GM19099 (cell line): Measurements from ENCODE around the gene RTN4.

Experiments
- POLR2A ChIP-seq: IDR thresholded peaks from 3 replicates; pipeline ENCODE4 v1.6.1; 2011; ENCODE audit warnings: low read depth; ENCODE audit not compliant: insufficient read length; ENCODE audit errors: extremely low read depth

The RTN4 gene

DNA sequence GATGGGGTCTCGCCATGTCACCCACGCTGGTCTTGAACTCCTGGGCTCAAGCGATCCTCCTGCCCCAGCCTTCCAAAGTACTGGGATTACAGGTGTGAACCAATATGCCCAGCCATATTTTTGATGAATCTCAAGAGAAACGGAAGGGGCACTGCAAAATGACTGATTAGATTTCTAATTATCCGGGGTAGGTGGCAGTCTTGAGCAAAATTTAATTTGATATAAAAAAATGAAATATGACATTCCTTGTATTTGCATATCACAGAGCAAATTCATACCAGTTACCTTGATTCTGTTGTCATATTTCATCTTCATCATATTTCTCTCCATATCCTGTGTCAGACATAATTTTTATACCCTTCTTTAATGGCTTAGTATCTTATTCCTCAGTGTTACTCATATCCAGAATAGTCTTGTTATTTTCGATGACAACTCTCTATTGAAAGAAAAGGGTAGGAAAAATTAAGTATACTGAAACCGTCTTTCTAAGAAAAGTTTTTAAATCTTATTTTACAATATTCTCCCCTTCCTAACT, 30.0 kb upstream of the RTN4 start:
- TF ChIP-seq POLR2A = no peak

DNA sequence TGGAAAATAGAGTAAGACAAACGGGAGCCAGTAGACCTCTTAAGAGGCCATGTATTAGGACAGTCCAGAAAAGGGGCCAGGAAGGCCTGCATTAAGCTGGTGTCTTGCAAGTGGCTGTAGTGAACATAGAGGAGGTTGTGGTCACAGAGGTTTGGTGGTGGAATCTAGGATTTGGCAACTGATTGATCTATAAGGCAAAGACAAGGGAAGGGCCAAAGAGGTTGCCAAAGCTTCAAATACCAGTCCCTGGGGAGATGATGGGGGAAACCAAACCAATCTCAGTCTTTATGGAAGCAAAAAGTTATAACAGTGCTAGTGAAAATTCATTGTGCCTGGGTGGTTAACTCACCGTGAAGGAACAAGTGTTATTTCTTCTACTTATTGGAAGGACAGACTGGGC, 28.7 kb upstream of the RTN4 start:
- no peak for TF ChIP-seq POLR2A

DNA sequence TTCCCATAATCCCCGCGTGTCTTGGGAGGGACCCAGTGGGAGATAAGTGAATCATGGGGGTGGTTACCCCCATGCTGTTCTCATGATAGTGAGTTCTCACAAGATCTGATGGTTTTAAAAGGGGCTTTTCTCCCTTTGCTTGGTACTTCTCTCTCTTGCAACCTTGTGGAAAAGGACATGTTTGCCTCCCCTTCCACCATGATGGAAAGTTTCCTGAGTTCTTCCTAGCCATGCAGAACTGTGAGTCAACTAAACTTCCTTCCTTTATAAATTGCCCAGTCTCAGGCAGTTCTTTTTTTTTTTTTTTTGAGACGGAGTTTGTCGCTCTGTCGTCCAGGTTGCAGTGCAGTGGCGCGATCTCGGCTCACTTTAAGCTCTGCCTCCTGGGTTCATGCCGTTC, 26.5 kb upstream of the RTN4 start:
- TF ChIP-seq POLR2A = no peak

DNA sequence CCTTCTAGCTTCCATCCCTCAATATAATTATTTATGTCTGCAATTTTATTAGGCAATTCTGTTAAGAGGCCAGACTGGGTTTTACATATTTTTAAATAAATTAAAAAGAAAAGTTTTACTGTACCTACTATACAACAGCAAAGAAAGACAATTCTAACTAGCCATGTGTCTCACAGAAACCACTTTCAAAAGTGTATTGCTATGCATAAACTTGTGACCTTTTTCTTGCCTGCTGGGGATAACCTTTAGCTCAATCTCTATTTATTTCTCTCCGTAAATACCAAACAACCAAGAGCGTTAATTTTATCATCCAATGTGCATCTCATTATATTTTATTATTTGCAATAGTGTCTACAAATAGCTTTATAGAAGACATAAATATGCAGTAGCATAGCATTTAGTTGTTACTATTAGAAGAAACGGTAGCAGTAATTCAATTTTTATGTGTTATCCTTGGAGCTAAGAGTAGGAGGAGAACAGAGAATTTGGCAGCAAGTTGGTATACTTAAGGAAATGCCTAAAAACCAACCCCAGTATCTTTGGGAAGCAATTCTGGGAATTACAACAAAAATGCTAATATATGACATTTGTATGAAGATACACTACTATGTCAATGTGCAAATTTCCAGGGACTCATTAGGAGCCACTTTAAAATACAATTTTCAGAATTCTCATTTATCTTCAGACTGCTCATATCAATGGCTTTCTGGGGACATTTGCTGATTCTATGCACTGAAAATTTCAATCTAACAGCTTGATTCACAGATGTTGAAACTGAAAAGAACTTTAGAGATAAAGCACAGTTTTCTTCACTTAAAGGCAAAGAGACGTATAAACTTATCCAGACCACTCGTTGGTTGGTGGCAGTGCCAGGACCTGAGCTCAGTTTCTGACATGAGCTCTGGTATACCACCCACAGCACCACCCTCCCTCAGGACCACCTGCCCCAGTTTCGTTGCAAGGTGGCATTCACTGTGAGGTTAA, 23.0 kb upstream of the RTN4 start:
- no peak for TF ChIP-seq POLR2A

DNA sequence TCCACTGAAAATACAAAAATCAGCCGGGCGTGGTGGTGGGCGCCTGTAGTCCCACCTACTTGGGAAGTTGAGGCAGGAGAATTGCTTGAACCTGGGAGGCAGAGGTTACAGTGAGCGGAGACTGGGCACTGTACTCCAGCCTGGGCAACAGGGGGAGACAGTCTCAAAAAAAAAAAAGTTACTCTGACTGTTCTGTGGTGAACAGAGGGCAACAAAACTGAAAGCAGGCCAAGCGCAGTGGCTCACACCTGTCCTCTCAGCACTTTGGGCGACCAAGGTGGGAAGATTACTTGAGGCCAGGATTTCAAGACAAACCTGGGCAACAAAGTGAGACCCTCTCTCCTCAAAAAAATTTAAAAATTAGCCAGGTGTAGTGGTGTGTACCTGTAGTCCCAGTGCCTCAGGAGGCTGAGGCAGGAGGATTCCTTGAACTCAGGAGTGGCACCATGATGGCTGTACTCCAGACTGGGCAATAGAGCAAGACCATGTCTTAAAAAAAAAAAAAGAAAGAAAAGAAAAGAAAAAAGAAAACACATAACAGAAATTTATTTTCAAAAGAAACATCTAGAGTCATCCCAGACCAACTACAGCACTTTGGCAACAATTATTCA, 13.6 kb upstream of the RTN4 start:
- TF ChIP-seq POLR2A = no peak

DNA sequence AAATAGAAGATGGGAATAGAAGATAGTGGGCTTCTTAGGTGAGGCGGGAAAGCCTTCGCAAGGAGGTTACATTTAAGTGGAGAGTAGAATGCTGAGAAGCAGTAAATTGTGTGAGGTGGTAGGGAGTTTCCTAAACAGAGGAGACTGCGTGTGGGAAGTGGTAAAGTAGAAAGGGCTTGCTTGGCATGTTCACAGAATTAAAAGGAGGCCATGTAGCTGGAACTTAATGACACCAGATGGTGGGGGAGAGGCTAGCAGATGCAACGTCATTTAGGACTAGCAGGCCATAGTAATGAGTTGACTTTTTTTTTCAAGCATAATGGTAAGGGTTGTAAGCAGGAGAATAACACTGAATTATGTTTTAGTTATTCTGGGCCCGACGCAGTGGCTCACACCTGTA, 13.0 kb upstream of the RTN4 start:
- no peak for TF ChIP-seq POLR2A

DNA sequence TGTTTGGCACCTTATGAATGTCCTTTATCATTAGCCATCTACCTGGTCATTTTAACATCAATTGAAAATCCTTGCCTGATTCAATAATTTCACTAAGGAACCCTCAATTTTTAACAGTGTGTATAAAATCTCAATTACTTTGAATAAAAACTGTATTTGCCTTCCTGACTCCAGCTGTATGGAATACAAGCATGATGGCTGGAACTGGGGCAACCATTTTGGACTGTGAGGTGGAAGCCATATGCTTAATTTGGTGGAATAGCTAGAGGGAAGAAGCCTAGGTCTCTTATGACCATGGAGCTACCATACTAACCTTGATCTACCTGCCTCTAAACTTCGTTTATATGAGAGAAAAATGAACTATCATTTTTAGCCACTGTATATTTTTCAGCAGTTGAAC, 12.5 kb upstream of the RTN4 start:
- no peak for TF ChIP-seq POLR2A

DNA sequence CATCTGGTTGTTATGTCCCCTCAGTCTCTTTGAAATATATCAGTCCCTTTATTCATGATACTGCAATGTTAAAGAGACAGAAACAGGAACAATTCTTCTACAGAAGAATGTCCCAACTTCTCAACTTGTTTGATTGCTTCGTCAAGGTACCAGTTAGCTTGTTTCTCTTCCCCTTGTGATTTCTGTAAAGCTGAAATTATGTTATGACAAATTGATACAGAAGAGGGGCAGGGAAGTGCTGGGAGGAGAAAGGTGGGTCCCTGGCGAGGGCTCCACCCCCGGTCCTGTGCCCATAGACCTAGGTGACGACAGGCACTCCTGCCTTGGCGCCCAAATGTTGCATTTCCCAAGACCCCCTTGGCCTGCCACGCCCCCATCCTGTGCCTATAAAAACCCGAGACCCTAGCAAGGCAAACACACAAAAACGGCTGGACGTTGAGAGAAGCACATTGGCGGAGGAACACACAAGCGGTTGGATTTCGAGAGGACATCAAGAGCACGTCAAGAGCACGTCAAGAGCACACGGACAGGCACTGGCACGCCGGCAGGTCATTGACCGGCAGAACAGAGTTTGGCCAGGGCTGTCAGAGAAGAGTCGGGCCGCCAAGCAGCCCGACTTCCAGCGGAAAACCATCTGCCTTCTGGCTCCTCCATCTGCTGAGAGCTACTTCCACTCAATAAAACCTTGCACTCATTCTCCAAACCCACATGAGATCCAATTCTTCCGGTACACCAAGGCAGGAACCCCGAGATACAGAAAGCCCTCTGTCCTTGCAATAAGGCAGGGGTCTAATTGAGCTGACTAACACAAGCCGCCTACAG, 11.5 kb upstream of the RTN4 start:
- no peak for TF ChIP-seq POLR2A

GRCh38 chr2:55059793-55060192, 9.5 kb upstream of the RTN4 start:
- TF ChIP-seq POLR2A = no peak

DNA sequence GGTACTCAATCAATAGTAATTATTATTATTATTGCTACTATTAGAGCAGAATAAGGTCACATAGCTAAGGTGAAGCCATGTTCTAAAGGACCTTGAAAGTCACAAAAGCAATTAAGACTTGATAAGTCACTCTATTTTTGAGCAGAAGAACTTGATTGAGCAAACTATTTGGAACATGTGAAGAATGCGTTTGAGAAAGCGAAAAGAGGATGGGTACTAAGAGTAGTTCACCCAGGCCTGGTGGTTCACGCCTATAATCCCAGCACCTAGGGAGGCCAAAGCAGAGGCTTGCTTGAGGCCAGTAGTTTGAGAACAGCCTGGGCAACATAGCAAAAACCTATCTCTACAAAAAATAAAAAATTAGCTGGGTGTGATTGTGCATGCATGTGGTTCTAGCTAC, 7.2 kb upstream of the RTN4 start:
- TF ChIP-seq POLR2A = no peak

GRCh38 chr2:55056024-55056521, 5.8 kb upstream of the RTN4 start:
- no peak for TF ChIP-seq POLR2A

DNA sequence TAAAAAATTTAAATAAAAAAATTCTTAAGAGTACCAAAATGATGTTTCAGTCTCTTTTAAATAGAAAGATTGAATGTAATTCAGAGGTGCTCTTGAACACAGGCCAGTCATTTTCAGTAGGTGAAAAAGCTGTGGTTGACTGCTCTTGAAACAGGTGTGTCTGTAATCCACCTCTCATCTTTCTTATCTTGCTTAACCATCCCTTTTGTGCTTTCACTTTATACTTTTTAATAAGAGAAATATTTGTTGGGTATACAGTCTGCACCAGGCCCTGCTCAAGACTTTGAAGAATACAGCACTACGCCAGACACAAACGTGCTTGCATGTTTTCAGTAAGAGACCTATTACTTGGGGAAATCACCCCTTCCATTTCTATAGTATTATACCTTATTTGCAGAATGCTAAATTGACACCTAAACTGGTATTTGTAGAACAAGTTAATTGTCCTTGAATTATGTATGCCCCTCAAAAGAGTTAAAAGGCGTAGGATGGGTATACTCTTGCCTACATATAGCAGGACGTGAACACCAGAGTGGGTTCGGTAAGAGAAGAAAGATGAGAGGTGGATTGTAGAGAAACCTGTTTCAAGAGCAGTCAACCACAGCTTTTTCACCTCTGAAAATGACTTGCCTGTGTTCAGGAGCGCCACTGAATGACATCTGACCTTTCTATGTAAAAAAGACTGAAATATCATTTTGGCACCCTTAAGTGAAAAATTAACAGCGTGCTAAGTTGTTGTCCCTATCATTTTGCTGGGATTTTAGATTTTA, 4.0 kb upstream of the RTN4 start:
- no peak for TF ChIP-seq POLR2A

- no peak for TF ChIP-seq POLR2A
These were observed 2.1 kb upstream of the RTN4 start for GRCh38 chr2:55052129-55053061.

DNA sequence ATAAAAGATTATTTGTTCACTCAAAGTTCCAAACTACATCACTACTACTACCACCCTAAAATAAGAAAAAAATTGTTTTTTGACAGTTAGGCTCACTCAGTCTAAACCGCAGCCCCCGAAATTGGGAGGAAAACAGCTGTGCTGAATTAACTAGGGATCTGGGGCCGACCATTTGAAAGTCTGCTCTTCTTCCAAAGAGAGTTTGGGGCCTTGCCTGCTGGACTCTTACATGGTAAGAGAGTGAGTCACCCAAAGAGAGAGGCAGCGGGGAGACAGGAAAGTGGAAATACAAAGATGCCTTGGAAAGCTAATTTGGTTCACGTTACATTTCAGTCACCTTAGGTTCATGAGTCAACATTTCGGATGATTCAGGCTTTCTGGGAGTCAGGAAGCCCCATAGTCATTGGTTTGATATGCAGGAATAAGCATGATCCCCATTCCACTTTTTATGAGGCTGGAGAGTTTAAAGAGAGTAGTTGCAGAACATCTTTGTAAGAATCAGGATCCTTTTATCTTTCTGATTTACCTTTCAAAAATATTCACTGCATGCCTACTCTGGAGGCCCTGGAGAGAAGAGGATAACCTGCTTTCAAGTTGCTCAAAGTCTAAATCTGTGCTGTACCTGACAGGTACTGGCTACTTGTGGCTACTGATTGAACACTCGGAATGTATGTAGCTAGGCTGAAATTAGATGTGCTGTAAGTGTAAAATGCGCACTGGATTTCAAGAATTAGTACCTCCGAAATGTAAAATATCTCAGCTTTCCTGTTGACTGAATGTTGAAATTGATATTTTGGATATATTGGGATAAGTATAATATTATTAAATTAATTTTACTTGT, 995 bp upstream of the RTN4 start:
- no peak for TF ChIP-seq POLR2A
